ENCODE results near the gene TYW1.
"Not testable (repeated sequence)": the region's sequence is repeated elsewhere in the genome, so short reads cannot be mapped to it uniquely, and the experiment has no call there.

Gene TYW1

DNA sequence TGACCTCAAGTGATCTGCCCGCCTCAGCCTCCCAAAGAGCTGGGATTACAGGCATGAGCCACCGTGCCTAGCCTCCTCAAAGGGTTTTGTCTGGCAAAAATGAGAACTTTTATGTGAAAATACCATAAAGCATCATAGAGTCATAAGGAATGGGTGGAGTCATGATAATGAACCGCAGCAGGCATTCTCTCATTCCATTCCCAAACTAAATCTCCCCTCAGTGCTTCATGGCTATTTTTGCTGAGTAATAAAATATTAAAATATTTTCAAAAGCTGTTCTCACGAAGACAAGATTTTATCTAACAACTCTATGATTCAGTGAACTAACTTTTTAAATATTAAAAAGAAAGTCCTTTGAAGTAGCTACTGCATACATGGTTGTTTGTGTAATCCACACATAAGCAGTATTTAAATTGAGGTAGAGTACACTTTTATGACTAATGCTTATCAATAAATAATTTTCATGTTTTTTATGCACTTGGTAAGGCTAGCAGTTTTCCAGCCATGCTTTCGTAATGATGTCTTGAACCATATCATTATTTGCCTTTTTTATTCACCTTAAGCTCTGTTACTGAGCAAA lies 195.6 kb downstream of the TYW1 start:
- not testable (repeated sequence) for DNase-seq

DNA sequence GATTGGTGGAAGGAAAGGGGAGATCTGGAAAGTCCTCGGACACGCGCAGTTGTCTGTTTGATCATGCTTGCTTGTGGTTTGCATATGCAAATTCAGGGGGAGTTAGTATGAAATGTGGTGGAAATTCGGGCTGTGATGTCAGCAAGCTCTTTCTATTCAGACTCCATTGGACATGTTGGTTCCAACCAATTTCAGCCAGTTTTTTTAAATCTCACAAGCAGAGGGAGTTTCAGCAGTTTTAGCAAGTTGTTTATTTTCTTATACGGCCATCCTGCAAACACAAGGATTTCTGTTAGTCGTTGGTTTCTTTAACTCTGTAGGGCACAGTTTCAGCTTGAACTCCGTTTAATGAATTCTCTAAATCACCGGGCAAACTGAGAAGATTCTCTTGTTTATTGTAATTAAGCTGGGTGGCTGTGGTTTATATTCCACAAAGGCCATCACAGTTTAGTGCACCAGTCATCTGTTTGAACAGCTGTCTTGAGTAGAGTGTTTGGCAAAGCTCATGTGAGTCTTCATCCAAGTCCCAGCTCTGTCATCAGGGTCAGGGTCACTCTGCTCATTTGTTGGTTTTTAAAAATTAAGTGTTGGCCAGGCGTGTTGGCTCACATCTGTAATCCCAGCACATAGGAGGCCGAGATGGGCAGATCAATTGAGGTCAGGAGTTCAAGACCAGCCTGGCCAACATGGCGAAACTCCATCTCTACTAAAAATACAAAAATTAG lies 196.4 kb downstream of the TYW1 start:
- peak; percentile 43 for DNase-seq

DNA sequence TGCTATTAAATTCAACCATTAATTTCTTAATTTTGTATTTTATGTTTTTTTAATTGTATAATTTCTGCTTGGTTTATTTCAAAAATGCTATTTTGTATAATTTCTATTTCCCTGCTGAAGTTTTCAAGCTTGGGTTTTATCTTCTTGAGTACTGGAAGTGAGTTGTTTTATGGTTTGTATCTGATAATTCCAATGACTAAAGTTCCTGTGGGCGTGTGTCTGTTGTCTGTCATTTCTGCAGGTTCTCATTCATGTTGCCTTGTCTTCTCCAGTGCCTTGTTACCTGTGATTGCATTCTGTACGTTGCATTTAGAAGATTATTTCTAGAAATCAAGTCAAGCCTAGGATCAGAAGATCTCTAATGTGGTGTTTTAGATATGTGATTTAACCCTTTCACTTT lies 199.5 kb downstream of the TYW1 start:
- not testable (repeated sequence) for DNase-seq

DNA sequence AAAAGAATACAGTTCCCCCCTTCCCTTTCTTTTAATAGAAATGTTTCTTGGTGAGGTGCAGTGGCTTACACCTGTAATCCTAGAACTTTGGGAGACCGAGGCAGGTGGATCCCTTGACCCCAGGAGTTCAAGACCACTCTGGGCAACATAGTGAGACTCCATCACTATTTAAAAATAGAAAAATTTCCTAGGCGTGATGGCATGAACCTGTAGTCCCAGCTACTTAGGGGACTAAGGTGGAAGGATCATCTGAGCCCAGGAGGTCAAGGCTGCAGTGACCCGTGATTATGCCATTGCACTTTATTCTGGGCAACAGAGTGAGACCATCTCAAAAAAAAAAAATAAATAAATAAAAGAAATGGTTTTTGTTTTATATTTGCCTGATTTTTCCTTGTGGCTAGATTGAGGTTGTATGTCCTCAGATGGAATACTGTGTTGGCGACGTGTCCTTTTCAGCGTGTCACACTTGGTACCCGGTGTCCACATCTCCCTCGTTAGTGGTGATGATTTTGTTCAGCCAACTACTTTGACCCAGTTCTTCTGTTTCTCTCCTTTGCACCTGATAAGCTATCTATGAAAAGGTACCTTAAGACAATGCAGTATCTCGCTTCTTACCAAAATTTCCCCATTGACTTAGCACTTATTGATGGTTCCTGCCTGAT lies 202.4 kb downstream of the TYW1 start:
- not testable (repeated sequence) for DNase-seq

DNA sequence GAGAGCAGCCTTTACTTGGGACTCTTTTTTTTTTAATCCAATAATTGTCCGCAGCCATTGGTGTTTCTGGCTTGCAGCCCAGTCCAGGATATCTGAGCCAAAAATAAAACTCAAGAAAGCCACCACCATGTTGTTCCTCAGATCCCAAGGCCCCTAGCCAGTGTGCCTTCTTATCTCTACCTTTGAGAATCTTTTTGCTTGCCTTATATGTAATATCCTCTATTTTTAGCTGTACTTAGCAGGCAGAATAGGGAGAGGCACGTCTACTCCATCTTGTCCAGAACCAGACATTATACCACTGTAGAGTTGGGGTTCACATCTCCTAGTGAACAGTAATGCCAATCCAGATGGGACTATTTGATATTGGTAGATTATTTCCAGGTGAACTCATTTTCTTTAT lies 209.1 kb downstream of the TYW1 start:
- DNase-seq, result not testable (repeated sequence)

DNA sequence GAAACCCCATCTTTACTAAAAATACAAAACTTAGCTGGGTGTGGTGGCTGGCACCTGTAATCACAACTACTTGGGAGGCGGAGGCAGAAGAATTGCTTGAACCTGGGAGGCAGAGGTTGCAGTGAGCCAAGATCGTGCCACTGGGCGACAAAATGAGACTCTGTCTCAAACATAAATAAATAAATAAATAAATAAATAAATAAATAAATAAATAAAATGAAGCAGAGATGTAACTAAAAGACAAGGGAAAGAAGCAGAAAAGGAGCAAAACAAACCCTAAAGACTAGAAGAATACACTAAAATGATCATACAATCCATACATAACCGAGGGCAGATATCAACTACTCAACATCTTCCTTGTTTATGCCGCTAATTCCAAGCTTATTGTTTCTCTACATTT lies 209.8 kb downstream of the TYW1 start:
- DNase-seq, result no peak

DNA sequence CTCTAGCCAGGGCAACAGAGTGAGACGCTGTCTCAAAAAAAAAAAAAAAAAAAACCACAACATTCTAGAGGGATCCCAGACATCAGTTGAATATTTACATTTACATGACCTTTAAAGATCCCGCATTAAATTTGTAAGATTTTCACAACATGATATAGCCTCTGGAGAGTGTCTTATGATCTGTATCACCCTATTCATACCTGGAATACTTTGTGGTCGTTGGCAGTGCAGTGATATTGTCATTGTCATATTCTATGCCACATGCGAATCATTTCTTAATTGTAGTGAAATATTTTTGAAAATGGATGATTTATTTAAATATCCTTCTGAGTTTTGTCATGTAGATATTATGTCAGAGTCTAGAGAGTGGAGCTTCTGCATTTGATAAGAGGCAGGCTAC lies 212.0 kb downstream of the TYW1 start:
- DNase-seq, result not testable (repeated sequence)

DNA sequence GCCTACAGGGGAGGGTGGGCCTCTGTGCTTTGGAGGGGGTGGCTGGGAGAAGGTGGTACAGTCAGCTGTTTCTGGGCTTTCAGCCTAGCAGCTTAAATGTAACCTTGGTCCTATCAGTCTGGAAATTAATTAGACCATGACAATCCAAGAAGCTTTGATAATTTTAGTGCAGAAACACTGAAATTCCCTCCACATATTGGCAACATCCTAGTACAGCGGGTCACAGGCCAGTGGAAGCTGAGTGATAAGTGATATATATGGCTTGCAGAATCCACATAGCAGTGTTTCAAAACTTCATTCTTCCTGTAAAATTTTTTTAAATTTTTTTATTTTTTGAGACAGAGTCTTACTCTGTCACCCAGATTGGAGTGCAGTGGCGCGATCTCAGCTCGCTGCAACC lies 212.6 kb downstream of the TYW1 start:
- DNase-seq, result no peak

DNA sequence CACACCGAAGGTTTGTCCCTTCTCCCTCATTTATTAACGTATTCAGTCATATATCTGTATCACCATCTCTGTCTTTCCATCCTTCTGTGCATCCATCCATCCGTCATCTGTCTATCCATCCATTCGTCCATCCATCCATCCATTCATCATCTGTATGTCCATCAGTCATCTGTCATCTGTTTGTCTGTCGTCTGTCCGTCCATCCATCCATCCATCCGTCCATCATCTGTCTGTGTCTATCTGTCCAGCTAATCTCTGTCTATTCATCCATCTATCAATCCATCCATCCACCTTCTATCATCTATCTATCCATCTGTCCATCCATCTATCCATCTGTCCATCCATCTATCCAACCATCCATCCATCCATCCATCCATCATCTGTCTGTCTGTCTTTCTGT lies 213.9 kb downstream of the TYW1 start:
- DNase-seq, result no peak

DNA sequence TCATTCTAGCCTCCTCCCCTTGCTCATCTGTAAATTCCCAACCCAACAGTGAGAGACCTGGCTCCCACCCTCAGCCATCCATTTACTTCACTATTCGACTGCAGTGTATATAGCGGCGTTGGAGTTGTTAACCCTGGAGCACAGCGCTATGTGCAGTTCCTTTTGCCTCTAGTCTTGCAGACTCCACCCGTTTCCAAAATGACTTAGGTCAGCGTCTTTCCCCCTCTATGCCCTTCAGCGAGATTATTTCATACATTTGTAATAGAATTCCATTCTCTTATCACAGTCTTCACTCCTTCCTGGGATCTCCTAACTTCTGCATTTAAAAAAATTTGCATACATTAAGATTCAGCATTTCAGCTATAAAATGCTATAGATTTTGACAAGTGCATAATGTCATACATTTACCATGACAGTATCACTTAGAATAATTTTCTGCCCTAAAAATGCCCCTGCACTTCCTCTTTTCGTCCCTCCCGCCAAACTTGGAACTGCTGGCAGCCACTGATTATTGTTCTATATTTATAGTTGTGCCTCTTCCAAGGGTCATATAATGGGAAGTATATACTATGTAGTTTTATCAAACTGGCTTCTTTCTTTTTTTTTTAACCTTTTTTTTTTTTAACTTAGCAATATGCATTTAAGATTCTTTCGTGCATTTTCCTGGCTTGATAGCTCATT lies 215.2 kb downstream of the TYW1 start:
- not testable (repeated sequence) for DNase-seq

DNA sequence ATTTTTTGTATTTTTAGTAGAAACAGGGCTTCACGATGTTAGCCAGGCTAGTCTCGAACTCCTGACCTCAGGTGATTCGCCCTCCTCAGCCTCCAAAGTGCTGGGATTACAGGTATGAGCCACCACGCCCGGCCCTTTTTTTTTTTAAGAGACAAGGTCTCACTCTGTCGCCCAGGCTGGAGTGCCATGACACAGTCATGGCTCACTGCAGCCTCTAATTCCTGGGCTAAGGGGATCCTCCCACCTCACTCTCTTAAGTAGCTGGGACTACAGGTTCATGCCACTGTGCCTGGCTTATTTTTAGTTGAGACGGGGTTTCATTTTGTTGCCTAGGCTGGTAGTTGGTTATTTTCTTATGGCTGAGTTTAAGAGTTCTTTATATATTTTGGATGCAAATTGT lies 216.4 kb downstream of the TYW1 start:
- DNase-seq, result not testable (repeated sequence)

DNA sequence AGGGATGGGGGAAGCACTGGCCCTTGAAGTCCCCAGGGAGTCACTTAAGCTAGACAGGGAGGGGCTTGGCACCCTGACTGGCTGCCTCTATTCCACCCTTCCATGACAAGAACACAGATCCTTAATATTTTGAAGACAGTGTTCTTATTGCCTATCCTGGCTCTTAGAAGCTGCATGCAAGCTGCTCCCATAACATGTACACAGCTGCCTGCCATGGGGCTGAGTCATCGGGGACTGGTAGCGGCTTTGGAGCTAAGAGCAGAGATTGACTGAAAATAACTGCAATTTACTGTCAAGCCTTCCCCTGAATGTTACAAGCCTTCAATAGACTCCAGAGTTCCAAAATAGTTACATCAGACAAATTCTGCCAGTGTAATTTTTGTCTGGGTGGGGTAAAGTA lies 226.9 kb downstream of the TYW1 start:
- not testable (repeated sequence) for DNase-seq

DNA sequence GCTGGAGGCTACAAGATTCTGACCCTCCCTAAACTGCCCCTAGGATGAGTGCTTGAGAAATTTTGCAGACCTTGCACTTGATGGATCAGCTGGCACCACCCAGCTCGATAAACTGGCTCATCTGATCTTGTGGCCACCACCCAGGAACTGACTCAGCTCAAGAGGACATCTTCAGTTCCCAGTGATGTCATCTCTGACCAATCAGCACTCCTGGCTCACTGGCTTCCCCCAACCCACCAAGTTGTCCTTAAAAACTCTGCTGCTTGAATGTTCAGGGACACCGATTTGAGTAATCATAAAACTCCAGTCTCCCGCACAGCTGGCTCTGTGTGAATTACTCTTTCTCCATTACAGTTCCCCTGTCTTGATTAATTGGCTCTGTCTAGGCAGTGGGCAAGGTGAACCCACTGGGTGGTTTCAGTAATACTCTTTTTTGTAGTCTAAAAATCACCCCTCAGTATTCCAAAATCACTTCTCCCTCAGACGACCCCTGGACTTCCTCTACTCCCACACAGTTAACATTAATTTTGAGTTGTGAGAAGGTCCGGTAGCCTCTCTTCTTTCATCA lies 229.8 kb downstream of the TYW1 start:
- DNase-seq, result not testable (repeated sequence)

DNA sequence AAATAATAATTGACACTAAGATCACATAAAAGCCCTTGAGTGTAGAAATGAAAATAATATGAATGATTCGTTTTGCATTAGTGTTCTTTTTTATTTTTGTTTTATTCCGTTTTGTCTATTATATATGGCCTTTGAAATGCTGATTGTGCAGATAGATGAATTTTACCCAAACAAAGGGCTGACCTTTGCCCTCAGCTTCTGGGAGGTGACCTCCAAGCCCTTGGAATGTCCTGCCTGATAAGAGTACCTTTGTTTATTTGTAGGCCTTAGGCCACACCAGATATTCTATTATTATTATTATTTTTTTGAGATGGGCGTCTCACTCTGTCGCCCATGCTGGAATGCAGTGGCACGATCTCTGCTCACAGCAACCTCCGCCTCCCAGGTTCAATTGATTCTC lies 230.3 kb downstream of the TYW1 start:
- not testable (repeated sequence) for DNase-seq

DNA sequence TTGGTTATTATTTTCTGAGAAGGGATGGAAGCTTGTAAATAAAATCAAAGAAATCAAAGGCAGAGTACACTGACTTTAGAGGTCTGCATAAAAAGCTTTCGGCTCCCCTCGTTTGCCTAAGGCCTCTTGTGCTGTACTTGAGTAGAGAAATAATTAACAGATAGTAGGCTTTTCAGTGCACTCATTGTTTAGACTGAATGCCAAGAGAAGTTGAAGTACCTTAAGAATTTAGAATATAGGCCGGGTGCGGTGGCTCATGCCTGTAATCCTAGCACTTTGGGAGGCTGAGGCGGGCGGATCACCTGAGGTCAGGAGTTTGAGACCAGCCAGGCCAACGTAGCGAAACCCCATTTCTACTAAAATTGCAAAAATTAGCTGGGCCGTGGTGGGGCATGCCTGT lies 232.4 kb downstream of the TYW1 start:
- not testable (repeated sequence) for DNase-seq

DNA sequence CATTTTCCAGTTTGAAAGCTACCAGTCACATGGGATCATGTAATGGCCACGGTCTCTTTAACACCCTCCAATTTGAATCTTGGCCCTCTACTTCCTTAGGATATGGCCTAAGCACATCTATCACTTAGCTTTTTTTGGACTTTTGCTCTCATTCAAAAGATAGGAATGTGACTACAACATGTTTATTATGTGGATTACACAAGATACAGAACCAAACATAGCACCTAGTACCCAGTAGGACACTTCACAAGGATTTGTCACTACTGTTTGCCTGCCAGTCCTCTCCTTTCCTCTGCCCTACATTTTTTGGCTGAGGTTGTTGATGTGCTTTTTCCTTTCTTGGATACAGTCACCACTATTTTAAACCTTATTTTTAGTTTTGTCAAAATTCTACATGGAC lies 233.4 kb downstream of the TYW1 start:
- DNase-seq, result not testable (repeated sequence)

DNA sequence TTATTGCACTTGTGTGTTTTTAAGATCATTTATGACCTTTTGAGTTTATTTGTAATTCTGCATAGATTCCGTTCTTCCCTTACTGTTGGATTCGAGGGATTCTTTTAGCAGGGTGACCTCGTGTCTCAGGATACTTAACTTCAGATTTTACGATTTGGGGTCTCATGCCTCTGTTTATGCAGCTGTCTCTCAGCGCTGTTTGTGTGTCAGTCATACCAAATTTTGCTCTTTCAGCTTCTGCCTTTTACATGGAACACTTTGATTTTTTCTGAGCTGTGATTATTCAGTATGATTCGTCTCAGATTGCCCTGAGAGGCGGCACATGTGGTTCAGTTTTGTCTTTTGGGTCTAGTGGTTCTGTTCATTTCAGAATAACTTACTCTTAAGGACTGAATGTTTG lies 236.9 kb downstream of the TYW1 start:
- not testable (repeated sequence) for DNase-seq

DNA sequence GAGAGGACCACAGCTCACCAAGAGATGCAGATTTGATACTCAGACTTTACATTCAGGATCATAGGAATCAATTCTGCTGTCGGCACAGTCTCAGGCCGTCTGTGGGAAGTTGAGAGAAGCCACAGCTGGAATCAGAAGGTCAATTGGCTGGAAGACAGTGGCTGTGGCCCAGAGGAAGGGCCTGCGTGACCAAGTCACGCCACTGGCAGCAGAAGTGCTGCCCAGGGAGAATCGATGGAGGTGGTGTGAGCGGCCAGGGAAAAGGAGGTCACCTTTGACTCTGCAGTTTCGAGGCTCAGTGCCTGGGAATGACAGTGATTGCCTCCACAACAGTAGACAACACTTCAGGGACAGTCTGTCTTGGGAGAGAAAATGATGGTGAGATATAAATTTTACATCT lies 239.6 kb downstream of the TYW1 start:
- not testable (repeated sequence) for DNase-seq

DNA sequence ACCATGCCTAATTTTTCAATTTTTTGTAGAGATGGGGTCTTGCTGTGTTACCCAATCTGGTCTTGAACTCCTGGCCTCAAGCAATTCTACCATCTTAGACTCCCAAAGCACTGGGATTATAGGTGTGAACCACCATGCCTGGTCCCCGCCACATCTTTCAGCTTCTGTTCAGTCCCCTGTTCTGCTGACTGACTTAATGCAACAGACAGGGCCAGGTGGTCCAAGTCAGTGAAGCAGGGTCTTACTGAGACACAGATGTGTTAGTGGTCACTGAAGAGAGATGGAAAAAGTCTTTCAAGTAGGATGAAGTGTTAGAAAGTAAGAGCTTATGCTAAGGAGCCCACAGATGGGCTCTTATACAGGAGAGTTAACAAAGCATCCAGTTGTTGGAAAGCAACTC lies 246.2 kb downstream of the TYW1 start:
- not testable (repeated sequence) for DNase-seq

DNA sequence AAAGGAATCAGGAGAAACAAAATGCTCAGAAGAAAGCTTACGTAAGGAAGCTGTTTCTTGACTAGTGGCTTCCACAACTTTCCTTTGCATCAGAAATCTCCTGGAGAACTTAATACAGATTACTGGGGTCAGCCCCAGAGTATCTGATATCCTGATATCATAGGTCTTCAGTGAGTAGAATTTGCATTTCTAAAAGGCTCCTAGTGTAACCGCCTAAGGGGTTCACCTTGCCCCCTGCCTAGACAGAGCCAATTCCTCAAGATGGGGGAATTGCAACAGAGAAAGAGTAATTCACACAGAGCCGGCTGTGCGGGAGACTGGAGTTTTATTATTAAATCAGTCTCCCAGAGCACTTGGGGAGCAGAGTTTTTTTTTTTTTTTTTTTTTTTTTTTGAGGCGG lies 251.7 kb downstream of the TYW1 start:
- DNase-seq, result not testable (repeated sequence)

DNA sequence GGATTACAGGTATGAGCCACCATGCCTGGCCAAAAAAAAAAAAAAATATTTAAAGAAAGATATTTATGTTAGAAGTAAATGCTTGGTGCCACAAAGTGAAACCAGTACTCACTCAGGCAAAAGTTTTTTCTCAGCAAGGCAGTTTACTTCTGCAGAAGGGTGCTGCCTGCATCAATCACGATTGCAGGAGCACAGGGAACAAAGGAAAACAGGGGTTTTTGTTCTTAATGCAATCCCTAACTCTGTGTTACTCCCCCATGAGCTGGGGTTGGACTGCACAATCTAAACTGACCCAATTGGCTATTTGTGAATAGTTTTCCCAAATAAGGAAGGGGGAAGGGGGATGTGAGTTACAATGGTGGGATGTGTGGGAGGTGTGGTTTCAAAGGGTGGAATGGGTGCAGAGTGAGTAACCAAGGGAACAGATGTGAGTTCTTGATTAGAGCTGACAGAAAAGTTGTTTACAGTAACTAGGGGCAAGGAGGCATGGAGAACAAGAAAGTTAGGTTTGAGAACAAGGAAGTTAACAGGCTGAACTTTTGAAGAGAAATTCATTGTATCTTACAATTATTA lies 255.4 kb downstream of the TYW1 start:
- DNase-seq, result no peak

DNA sequence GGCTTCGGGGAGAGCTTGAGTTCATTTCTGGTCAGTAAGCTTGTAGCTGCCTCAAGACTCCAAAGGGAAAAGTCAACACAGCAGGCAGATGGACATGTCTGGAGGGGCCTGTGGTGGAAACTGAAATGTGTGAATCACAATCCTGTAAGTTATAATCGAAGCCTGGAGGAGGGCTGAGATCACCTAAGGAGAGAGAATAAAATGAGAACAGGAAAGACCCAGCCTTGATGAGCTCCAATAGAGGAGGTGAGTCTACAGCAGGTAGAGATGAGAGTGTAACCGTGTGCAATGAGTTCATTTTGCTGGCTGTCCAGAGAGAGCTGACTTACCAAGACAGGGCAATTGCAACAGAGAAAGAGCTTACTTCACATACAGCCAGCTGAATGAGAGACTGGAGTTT lies 258.4 kb downstream of the TYW1 start:
- DNase-seq, result not testable (repeated sequence)

DNA sequence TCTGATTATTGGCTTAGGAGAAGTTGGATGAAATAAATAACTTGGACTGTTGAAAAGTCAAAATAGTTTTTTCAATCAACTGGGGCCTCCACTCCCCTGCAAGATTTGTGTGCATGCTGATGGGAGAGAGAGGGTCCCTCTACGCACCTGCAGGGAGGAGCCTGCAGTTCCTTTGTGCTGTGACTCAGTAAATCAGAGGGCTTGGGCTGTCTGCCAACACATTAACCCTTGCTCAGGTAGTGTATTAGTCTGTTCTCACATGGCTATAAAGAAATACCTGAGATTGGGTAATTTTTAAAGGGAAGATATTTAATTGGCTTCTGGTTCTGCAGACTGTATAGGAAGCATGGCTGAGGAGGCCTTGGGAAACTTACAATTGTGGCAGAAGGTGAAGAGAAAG lies 261.1 kb downstream of the TYW1 start:
- DNase-seq, result not testable (repeated sequence)
